KMS-11 (cell line): Measurements from ENCODE around the gene PF4V1.

Source experiments
- H2AFZ ChIP-seq: fragments of 200-600 bp; sonication (generic); 2 replicates; pipeline ENCODE4 v1.6.1; 2016; ENCODE audit warnings: antibody characterized with exemption, mixed run types, low read depth
- H3K27ac ChIP-seq: fragments of 200-600 bp; sonication (generic); 2 replicates; pipeline ENCODE4 v1.6.1; 2016; ENCODE audit warnings: mild to moderate bottlenecking, mixed run types
- H3K27me3 ChIP-seq: fragments of 200-600 bp; sonication (generic); 2 replicates; pipeline ENCODE4 v1.6.1; 2017; ENCODE audit warnings: mild to moderate bottlenecking, low read depth, mixed run types, moderate library complexity; ENCODE audit not compliant: insufficient read depth
- H3K36me3 ChIP-seq: fragments of 200-600 bp; sonication (generic); 2 replicates; pipeline ENCODE4 v1.6.1; 2017; ENCODE audit warnings: mild to moderate bottlenecking, mixed run types; ENCODE audit not compliant: insufficient read depth
- H3K4me1 ChIP-seq: fragments of 200-600 bp; sonication (generic); 2 replicates; pipeline ENCODE4 v1.6.1; 2016; ENCODE audit warnings: mild to moderate bottlenecking, low read depth, mixed run types; ENCODE audit not compliant: poor library complexity, severe bottlenecking
- H3K4me2 ChIP-seq: fragments of 200-600 bp; sonication (generic); 2 replicates; pipeline ENCODE4 v1.7.0; 2016; ENCODE audit warnings: mild to moderate bottlenecking, mixed run types
- H3K4me3 ChIP-seq: fragments of 200-600 bp; sonication (generic); IDR thresholded peaks from 2 replicates; pipeline ENCODE4 v1.6.1; 2017; ENCODE audit warnings: low read depth, low read length, mixed read lengths; ENCODE audit not compliant: insufficient read depth
- H3K79me2 ChIP-seq: fragments of 200-600 bp; sonication (generic); 2 replicates; pipeline ENCODE4 v1.6.1; 2016; ENCODE audit warnings: low read depth, mixed run types; ENCODE audit not compliant: insufficient read depth
- H3K9ac ChIP-seq: fragments of 200-600 bp; sonication (generic); 2 replicates; pipeline ENCODE4 v1.6.1; 2016; ENCODE audit warnings: mild to moderate bottlenecking, mixed run types
- H4K20me1 ChIP-seq: fragments of 200-600 bp; sonication (generic); 2 replicates; pipeline ENCODE4 v1.6.1; 2016; ENCODE audit warnings: mild to moderate bottlenecking, mixed run types; ENCODE audit not compliant: insufficient read depth
- TF ChIP-seq, protein P1 (sequence below): fragments of 200-600 bp; sonication (generic); conservative IDR thresholded peaks from 2 replicates; pipeline ENCODE4 v1.6.1; 2017; ENCODE audit warnings: low read depth, mild to moderate bottlenecking, antibody characterized with exemption, low read length, moderate library complexity, mixed read lengths

PF4V1 gene

GRCh38 chr4:73822389-73822788, 30.7 kb upstream of the PF4V1 start:
- H3K9ac ChIP-seq, result no peak overlapping the region
- no peaks in the 10 kb centered on the region for H3K27me3 ChIP-seq
- no peaks in the 10 kb centered on the region for H4K20me1 ChIP-seq
- no peak overlapping the region for H3K4me2 ChIP-seq
- H2AFZ ChIP-seq, result no peak overlapping the region
- H3K4me3 ChIP-seq, result no peak overlapping the region
- H3K79me2 ChIP-seq, result no peaks in the 10 kb centered on the region
- no peak overlapping the region for H3K27ac ChIP-seq
- no peaks in the 10 kb centered on the region for H3K36me3 ChIP-seq
- TF ChIP-seq, protein P1, sequence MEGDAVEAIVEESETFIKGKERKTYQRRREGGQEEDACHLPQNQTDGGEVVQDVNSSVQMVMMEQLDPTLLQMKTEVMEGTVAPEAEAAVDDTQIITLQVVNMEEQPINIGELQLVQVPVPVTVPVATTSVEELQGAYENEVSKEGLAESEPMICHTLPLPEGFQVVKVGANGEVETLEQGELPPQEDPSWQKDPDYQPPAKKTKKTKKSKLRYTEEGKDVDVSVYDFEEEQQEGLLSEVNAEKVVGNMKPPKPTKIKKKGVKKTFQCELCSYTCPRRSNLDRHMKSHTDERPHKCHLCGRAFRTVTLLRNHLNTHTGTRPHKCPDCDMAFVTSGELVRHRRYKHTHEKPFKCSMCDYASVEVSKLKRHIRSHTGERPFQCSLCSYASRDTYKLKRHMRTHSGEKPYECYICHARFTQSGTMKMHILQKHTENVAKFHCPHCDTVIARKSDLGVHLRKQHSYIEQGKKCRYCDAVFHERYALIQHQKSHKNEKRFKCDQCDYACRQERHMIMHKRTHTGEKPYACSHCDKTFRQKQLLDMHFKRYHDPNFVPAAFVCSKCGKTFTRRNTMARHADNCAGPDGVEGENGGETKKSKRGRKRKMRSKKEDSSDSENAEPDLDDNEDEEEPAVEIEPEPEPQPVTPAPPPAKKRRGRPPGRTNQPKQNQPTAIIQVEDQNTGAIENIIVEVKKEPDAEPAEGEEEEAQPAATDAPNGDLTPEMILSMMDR, result no peak
- peaks cover 18% of the 10 kb centered on the region for H3K4me1 ChIP-seq

- H3K9ac ChIP-seq, result no peak overlapping the region
- no peak overlapping the region for H3K27ac ChIP-seq
Observed at GRCh38 chr4:73822812-73823504, 30.1 kb upstream of the PF4V1 start.

GRCh38 chr4:73823760-73824159, 29.3 kb upstream of the PF4V1 start:
- H3K79me2 ChIP-seq, result no peaks in the 10 kb centered on the region
- TF ChIP-seq, protein P1, result no peak
- H3K27me3 ChIP-seq, result no peaks in the 10 kb centered on the region
- no peaks in the 10 kb centered on the region for H4K20me1 ChIP-seq
- no peak overlapping the region for H2AFZ ChIP-seq
- no peak overlapping the region for H3K4me2 ChIP-seq
- H3K4me3 ChIP-seq, result no peak overlapping the region
- no peaks in the 10 kb centered on the region for H3K36me3 ChIP-seq
- H3K4me1 ChIP-seq, result peaks cover 5% of the 10 kb centered on the region
- no peak overlapping the region for H3K27ac ChIP-seq
- no peak overlapping the region for H3K9ac ChIP-seq

More at GRCh38 chr4:73822812-73823504, 30.1 kb upstream of the PF4V1 start:
- Histone ChIP-seq H3K4me1 (peaks cover 13% of the 10 kb centered on the region), H3K4me2 (no peak overlapping the region), H4K20me1 (no peaks in the 10 kb centered on the region), H3K4me3 (no peak overlapping the region), H3K36me3 (no peaks in the 10 kb centered on the region), H3K79me2 (no peaks in the 10 kb centered on the region), H2AFZ (no peak overlapping the region), H3K27me3 (no peaks in the 10 kb centered on the region)
- TF ChIP-seq, protein P1, result no peak

GRCh38 chr4:73828956-73829355, 24.1 kb upstream of the PF4V1 start:
- no peaks in the 10 kb centered on the region for H4K20me1 ChIP-seq
- no peak overlapping the region for H3K27ac ChIP-seq
- no peaks in the 10 kb centered on the region for H3K36me3 ChIP-seq
- H3K4me1 ChIP-seq, result peaks cover 10% of the 10 kb centered on the region
- no peak overlapping the region for H3K9ac ChIP-seq
- no peak overlapping the region for H3K4me3 ChIP-seq
- no peak overlapping the region for H2AFZ ChIP-seq
- H3K4me2 ChIP-seq, result no peak overlapping the region
- TF ChIP-seq, protein P1, result no peak
- no peaks in the 10 kb centered on the region for H3K79me2 ChIP-seq
- no peaks in the 10 kb centered on the region for H3K27me3 ChIP-seq
